Erythroblast (primary cell): ENCODE measurements around the gene LRP1B.

Source experiments
- DNase-seq, 2 experiments: peaks; one replicate each; lab custom pipeline; 2025; lab: John Stamatoyannopoulos, UW
- GATA1 ChIP-seq: IDR thresholded peaks from 2 replicates; pipeline ENCODE4 v1.6.1; 2011; ENCODE audit warnings: low read depth, mild to moderate bottlenecking, control low read depth, low read length, moderate library complexity
- POLR2A ChIP-seq: IDR thresholded peaks from 2 replicates; pipeline ENCODE4 v1.6.1; 2011; ENCODE audit warnings: mild to moderate bottlenecking, low read length

The LRP1B gene

DNA sequence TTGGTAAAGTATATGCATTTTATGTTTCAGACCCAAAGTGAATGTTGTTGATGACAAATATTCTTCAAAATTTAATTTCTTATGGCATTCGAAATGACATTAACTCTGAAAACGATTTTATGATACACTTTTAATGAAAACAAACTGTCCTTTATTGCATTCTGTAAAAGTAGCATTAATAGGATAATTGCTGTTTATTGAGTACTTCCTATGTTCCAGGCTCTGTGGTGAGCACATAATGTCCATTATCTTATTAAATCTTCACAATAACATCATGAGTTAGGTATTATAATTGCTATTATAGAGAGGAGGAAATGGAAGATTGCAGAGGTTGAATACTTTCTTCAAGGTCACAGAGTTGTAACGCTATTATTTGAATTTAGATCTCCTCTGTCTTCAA lies 638.0 kb downstream of the LRP1B start:
- DNase-seq: no peak
- TF ChIP-seq POLR2A (no peak), GATA1 (no peak)

- DNase-seq: no peak
- no peak for TF ChIP-seq POLR2A
- no peak for TF ChIP-seq GATA1
Observed at GRCh38 chr2:141490886-141491285, 639.9 kb downstream of the LRP1B start.

DNA sequence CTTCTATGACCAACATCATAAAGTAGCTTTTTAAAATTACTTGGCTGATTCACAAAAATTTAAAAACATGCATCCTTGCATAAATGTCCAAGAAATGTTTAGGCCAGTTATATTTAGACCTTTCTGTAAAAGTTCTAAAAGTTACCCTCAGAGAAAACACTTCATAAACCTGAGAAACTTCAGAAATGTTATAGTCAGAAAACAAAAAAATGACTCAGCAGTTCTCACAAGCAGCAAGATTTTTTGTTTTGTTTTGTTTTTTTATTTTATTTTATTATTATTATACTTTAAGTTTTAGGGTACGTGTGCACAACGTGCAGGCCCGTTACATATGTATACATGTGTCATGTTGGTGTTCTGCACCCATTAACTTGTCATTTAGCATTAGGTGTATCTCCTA lies 648.1 kb downstream of the LRP1B start:
- no peak for DNase-seq
- no peak for TF ChIP-seq POLR2A
- TF ChIP-seq GATA1: no peak

- TF ChIP-seq GATA1 (no peak), POLR2A (no peak)
- DNase-seq: no peak
Observed at GRCh38 chr2:141475801-141476200, 655.0 kb downstream of the LRP1B start.

GRCh38 chr2:141468761-141469160 lies 662.1 kb downstream of the LRP1B start:
- TF ChIP-seq GATA1 (no peak), POLR2A (no peak)
- DNase-seq: no peak

GRCh38 chr2:141467331-141467730 lies 663.5 kb downstream of the LRP1B start:
- no peak for DNase-seq
- no peak for TF ChIP-seq POLR2A
- TF ChIP-seq GATA1: no peak

DNA sequence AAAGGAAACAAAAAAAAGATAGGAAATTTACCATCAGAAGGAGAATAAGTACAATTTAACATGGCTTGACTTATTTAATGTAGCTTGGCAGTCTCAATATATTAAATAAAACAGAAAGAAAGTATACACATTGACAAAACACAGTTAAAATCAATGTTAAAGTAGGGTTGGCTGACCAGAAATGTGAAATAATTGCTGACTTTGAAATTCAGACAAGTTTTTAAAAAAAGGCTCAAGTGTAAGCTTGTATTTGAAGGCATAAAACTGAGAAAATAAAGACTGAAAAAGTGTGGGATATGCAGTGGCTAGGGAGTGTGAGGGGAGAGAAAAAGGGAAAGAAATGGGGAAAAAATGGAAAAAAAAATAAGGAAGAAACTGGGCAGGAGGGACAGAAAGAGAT lies 665.8 kb downstream of the LRP1B start:
- TF ChIP-seq POLR2A: no peak
- no peak for TF ChIP-seq GATA1
- no peak for DNase-seq

GRCh38 chr2:141458351-141458750 lies 672.5 kb downstream of the LRP1B start:
- TF ChIP-seq GATA1: no peak
- TF ChIP-seq POLR2A: no peak
- no peak for DNase-seq

GRCh38 chr2:141455877-141456276 lies 674.9 kb downstream of the LRP1B start:
- no peak for TF ChIP-seq GATA1
- no peak for TF ChIP-seq POLR2A
- DNase-seq: no peak

DNA sequence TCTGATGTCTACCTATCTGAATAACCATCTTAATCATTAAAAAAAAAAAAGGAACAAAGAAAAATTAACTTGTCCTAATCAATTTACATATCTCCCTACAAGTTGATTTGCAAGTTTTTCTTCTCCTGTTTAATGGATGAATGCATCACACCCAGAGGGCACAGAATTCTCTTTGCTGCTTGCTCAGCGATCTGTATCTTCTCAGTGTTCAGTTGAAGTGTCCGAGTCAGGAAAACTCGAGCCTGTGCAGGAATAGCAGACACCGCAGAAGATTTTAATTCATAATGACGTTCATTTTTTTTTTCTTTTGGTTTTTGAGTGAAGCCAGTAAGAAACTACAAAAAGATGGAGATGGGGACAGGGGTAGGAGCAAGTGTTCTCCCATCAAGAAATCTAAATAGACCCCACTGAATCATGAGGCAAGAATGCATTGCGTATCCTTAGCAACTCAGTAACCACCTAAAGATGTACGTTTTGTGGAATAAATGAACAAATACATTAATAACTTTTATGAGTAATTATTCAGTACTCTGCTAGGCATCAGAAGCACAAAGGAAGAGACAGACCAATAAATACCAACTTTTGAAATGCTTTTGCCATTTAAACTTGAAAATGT lies 675.5 kb downstream of the LRP1B start:
- no peak for TF ChIP-seq GATA1
- no peak for TF ChIP-seq POLR2A
- no peak for DNase-seq

DNA sequence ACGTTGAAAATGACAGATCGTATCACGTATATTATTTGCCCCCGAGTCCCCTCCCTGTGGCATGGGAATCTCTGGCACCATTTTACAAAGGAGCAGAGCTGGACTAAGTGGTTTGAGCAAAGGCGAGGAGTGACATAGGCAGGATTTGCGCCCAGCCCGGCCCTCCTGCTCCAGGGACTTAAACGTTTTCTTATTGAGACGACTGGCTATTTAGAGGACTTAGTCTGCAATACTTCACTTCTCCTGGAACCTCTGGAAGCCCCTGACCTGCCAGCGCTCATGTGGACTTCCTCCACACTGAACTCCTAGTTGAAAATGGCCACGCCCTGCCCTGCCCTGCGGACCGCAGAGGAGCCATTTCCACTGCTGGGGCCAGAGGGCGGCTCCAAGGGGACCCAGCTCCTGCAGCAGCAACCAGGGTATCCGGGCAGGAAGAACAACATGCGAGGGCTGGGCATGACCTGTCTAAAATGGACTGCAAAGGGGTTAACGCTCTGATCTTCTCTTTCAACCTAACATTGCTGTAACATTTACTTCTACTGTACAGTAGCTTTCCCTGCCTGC lies 690.7 kb downstream of the LRP1B start:
- TF ChIP-seq GATA1 (no peak), POLR2A (no peak)
- no peak for DNase-seq

GRCh38 chr2:141439524-141439923 lies 691.3 kb downstream of the LRP1B start:
- no peak for DNase-seq
- TF ChIP-seq GATA1: no peak
- TF ChIP-seq POLR2A: no peak

GRCh38 chr2:141438536-141438935 lies 692.3 kb downstream of the LRP1B start:
- no peak for DNase-seq
- TF ChIP-seq POLR2A: no peak

DNA sequence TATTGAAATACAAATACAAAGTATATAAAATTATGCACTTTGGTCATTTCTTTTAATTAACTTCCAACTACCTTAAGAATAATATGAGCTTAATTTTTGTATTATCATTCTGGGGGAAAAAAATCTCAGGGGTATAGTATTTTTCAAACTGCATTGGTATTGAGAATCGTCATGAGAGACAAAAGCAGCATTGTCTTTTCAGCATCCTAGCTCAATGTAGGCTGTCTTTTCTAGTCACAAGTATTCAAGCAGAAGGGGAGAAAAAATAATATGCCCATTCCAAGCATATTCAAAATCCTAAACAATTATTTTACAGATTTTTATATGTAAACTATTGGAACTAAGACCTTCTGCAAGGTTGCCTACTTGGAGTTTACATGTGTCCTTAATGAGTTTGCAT lies 693.3 kb downstream of the LRP1B start:
- TF ChIP-seq GATA1 (no peak), POLR2A (no peak)
- no peak for DNase-seq

DNA sequence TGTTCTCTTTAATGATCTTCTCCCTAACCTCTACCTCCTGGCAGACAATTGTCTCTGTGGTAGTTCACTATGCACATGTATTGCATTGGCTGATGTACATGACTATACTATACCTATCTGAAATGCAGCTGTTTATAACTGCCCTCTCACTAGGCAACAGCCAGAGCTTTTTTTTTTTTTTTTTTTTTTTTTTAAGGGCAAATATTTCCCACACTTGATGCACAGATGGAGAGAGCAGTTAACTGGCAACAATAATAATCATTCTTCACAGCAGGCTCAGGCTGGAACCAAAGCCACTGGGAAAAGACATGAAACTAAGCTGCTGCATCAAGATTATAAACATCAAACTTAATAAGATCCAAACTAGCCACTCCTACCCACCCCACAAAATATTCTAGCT lies 707.7 kb downstream of the LRP1B start:
- TF ChIP-seq POLR2A (no peak), GATA1 (no peak)
- no peak for DNase-seq
